ENCODE results near the gene DZIP1. TPM values are rescaled to one million over a fixed set of nuclear protein-coding genes. Genes with fewer than 3 reads are reported as not detected.
A peak's percentile ranks its signal among the peaks of the same experiment; 100 is the strongest.
"Not testable (repeated sequence)": the region's sequence is repeated elsewhere in the genome, so short reads cannot be mapped to it uniquely, and the experiment has no call there.

DZIP1 gene, protein sequence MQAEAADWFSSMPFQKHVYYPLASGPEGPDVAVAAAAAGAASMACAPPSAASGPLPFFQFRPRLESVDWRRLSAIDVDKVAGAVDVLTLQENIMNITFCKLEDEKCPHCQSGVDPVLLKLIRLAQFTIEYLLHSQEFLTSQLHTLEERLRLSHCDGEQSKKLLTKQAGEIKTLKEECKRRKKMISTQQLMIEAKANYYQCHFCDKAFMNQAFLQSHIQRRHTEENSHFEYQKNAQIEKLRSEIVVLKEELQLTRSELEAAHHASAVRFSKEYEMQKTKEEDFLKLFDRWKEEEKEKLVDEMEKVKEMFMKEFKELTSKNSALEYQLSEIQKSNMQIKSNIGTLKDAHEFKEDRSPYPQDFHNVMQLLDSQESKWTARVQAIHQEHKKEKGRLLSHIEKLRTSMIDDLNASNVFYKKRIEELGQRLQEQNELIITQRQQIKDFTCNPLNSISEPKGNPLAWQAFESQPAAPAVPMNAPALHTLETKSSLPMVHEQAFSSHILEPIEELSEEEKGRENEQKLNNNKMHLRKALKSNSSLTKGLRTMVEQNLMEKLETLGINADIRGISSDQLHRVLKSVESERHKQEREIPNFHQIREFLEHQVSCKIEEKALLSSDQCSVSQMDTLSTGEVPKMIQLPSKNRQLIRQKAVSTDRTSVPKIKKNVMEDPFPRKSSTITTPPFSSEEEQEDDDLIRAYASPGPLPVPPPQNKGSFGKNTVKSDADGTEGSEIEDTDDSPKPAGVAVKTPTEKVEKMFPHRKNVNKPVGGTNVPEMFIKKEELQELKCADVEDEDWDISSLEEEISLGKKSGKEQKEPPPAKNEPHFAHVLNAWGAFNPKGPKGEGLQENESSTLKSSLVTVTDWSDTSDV
- 10 to 100 TPM in 11 of 12 donors, not detected in 1; 14.0 to 38.1 (median 29.2) TPM for polyA plus RNA-seq (ENCODE audit: insufficient read length in 12 of 12)
- long read RNA-seq, donor 1, result 0 reads
- long read RNA-seq, donor 2, result 0 reads
- long read RNA-seq, donor 3, partial matches to known transcripts, result 0 of 3 reads
- long read RNA-seq, donor 3, other reads (novel, unspliced or antisense), result 0 of 3 reads
- long read RNA-seq, donor 4, result 0 reads
- long read RNA-seq, donor 5, partial matches to known transcripts, result 37 of 39 reads
- long read RNA-seq, donor 5, other reads (novel, unspliced or antisense), result 0 of 39 reads
- long read RNA-seq, donor 6, partial matches to known transcripts, result 18 of 18 reads
- long read RNA-seq, donor 6, other reads (novel, unspliced or antisense), result 0 of 18 reads
- long read RNA-seq, donor 7, partial matches to known transcripts, result 17 of 17 reads
- long read RNA-seq, donor 7, other reads (novel, unspliced or antisense), result 0 of 17 reads
- long read RNA-seq, donor 8, partial matches to known transcripts, result 19 of 21 reads
- long read RNA-seq, donor 8, other reads (novel, unspliced or antisense), result 0 of 21 reads
- long read RNA-seq, donor 9, partial matches to known transcripts, result 5 of 6 reads
- long read RNA-seq, donor 9, other reads (novel, unspliced or antisense), result 0 of 6 reads
- long read RNA-seq, donor 10, partial matches to known transcripts, result 13 of 14 reads
- long read RNA-seq, donor 10, other reads (novel, unspliced or antisense), result 0 of 14 reads
- long read RNA-seq, donor 11, partial matches to known transcripts, result 21 of 23 reads
- long read RNA-seq, donor 11, other reads (novel, unspliced or antisense), result 0 of 23 reads

DNA sequence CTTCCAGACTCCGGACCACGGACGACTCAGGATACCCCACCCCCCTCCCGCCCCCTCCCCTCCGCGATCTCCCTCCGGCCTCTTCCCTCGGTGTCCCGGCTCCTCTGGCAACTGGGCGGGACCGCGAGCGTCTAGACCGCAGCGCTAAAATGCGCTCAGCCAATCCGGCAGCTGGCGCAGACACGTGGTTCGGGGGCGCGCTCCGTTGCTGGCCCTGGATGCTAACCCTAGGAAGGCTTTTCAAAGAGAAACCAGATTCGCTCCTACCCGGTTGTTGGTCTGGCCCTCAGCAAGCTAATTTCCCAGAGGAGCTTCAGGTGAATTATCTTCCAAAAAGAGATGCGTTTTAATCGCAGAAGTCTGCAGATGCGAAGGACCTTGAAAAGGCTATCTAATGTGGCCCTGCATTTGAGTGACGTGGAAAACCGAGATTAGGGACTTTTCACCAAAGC is at the start of gene DZIP1:
Gene DZIP1 (minus strand): TSS at position 106 of the 452 bp plus-strand sequence. CDS start 2,677 bp downstream, outside the sequence.
- peak; percentile 88 for DNase-seq

DNA sequence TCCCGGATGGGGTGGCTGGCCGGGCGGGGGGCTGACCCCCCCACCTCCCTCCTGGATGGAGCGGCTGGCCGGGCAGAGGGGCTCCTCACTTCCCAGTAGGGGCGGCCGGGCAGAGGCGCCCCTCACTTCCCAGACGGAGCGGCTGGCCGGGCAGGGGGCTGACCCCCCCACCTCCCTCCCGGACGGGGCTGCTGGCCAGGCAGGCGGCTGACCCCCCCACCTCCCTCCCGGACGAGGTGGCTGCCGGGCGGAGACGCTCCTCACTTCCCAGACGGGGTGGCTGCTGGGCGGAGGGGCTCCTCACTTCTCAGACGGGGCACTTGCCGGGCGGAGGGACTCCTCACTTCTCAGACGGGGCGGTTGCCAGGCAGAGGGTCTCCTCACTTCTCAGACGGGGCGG is 46.5 kb upstream of the DZIP1 start:
- DNase-seq, result not testable (repeated sequence)

DNA sequence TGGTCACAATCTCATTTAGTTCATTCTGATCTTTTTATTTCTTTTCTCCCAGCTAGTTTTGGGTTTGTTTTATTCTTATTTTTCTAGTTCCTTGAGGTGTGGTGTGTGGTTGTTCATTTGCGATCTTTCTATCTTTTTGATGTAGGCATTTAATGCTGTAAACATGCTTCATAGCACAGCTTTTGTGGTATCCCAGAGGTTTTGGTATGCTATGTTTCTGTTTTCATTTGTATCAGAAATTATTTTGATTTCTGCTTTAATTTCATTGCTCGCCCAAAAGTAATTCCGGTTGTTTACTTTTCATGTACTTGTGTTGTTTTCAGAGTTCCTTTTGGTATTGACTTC is 45.0 kb upstream of the DZIP1 start:
- no peak for DNase-seq

DNA sequence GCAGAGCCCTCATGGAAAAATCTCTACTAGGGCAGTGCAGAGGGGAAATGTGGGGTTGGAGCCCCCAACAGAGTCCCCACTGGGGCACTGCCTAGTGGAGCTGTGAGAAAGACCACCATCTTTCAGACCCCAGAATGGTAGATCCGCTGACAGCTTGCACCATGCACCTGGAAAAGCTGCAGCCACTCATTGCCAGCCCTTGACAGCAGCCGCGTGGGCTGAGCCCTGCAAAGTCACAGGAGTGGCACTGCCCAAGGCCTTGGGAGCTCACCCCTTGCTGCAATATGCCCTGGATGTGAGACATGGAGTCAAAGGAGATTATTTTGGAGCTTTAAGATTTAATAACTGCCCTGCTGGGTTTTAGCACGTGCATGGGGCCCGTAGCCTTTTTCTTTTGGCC is 40.5 kb upstream of the DZIP1 start:
- not testable (repeated sequence) for DNase-seq

DNA sequence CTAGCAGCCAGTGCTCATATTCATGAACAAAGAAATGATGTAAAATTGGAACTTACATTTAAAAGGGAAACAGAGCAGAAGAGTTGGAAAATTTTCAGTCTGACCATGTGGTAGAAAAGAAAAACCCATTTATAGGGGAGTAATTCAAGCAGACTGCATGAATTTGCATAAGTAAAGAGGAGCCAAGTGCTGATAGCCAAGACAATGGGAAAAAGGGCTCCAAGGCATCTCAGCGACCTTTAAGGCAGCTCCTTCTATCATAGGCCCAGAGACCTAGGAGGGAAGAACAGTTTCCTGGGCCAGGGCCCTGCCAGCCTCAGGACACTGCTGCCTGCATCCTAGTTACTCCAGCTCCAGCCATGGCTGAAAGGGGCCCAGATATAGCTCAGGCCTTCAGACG is 39.9 kb upstream of the DZIP1 start:
- no peak for DNase-seq

DNA sequence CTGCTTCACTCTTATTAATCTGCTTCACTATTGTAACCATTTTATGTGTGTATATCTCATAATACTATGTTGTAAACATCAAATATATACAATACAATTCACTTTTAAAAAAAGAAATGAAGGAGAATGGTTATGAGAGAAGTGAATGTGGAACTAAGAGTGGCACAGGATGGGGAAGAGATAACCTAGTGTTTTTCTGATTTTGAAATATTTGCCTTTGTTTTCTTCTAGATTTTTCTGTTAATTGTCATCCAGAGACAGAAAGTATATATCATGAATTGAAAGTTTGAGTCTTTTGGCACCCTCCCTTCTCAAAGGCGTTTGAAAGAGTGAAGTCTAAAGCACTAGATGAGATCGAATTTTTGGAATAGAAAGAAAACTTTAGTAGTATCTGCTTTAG is 35.2 kb upstream of the DZIP1 start:
- DNase-seq, result no peak

DNA sequence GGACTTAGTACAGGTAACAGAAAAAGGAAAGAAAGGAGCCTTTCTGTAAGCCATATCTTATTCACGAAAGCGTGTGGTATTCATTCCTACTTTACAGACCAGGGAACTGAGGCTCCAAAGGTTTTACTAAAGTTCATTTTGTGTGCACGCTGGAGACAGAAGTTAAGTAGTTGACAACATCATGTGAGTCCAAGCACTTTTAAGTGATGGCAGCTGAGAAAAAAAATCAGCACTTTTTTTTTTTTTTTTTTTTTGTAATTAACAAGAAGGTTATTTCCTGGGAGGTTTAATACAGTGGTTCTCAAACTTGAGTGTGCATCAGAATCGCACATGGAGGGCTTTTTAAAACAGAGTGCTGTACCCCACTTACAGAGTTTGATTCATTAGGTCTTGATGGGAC is 34.5 kb upstream of the DZIP1 start:
- no peak for DNase-seq

DNA sequence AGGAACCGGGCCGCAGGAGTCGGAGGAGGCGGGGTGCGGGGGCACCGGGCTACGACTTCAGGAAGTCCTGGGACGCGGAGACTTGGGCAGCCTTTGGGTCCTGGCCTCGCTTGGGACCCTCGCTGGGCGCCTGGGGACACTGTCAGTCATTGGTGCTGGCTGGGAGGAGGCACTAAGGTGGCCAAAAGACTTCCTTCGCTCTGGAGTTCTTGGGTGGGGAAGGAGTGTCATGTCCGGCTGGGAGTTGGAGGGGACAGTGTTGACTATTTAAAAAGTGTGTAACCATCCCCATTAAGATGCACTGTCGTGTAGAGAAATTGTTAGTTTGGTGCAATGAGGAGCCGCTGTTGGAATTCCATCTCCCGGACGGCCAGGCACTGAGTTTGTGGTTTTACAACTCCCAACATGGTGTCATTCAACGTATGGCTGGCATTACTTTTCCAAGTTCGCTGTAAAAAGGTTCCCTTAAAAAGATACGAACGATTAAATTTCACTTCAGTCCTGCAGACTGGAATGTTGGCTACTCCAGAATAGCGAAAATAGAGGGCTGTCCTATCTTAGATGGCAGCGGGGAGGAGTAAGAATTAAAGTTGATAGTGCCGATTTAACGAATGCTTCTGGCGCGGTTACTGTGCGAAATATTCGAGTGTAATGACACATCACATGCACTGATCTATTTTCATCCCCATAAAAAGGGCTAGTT is 33.2 kb upstream of the DZIP1 start:
- peak; percentile 34 for DNase-seq

DNA sequence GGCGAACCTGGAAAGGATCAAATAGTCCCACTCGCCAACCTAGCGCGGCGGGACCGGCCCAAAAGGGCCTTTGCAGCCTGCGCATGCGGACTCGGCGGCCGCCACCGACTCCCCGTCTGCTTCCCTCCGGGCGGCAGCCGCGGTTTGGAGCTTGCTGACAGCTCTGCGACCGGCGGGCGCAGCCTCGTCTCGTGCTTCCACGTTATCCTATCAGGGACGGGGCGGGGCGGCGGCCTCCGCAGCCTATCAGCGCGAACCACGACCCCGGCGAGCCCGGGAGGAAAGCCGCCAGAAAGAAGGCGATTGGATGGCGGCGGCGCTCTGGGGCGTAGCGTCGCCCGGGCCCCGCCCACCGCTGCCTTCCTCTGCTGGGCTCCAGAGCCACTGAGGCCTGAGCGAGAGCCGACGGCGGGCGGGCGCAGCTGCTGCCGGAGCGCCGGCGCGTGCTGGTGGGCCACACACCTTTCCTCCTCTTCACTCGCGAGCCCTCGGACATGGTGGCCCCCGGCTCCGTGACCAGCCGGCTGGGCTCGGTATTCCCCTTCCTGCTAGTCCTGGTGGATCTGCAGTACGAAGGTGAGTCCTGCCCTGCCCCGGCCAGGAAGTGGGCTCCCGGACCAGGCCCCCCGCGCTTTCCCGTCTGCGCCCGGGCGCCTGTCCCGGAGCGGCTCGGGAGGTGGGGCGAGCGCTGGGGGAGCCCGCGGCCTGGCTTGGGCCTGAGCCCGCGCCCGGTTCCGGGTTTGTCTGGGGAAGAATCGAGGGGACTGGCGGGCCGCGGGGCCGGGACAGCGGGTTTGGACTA is 32.5 kb upstream of the DZIP1 start, which contains the start of gene DNAJC3:
Gene DNAJC3 (plus strand): TSS at position 378 of the 802 bp plus-strand sequence. CDS start 117 bp downstream, at position 495.
- DNase-seq, result peak; percentile 98

DNA sequence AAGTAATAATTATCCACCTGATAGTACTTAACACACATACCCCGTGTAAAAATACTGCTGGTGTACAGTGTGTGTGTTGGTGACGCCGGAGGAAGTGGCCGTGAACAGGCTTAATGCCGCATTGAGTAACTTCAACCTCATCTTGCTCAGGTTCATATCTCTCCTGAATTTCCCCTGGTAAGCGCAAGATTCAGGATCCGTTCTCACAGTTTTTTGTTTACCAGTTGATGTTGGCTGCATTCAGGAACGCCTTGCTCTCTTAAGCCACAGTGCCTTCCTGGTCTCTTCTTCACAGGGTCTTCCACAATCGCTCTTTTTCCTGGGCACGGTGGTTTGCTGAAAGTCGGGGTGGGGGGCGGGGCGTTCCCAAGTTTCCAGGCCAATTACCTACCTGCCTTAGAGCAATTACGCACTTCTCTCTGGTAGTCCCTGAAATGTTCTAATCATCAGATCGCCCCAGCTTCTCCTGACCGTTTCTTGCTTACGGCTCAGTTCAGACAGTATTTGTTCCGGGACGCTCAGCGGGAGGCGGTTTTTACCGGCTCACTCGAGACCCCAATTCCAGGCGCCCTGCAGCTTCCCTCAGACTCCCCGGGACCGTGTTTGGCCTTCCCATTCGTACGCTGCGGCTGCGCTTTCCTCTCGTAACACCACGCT is 31.7 kb upstream of the DZIP1 start:
- DNase-seq, result no peak

DNA sequence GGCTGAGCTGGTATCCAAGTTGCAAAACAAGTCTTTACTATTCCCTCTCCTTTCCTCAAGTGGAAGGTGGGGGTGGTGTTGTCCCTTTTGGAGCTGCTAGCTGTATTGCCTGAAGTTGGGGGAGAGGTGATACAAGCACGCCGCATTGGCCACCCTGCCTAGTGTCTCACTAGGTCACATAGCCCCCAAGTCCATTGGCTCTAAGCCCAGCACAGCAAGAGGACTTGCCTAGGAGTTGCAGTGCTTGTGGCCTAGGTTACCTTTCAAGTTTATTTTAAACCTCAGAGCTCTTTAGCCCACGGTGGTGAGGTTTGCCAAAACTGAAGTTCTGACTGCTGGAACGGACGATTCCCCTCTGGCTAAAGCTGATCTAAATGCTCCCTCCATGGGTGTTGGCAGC is 27.1 kb upstream of the DZIP1 start:
- no peak for DNase-seq

DNA sequence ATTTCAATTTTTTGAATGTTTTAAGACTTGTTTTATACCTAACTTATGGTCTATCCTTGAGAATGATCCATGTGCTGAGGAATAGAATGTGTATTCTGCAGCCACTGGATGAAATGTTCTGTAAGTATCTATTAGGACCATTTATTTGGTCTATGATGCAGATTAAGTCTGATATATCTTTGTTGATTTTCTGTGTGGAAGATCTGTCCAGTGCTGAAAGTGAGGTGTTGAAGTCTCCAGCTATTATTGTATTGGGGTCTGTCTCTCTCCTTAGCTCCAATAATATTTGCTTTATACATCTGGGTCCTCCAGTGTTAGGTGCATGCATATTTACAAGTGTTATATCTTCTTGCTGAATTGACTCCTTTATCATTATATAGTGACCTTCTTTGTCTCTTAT is 22.7 kb upstream of the DZIP1 start:
- DNase-seq, result not testable (repeated sequence)

DNA sequence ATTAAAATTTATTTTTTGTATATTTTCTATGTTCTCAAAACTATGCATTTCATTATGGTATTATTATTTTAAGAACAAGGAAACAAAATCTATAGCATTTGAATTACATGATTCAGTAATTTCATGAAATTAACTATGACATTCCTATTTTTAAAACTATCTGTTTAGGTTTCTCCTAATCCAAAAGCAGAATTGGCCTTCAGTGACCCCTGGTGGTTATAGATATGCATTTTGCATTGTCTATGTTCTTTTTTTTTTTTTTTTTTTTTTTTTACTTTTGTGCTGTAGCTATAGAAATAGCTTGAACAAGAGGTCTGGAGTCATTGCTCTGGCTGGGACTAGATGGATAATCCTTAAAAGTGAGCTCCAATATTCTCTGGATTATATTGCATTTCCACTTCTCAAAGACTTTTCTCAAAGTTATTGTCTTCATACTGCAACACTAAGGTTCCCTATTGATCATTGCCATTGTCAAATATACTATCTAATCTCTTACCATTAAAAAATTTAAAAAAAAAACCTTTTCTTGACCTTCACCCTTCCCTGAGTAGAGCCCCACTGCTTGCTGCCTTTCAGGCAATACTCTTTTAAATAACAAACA is 16.6 kb upstream of the DZIP1 start:
- DNase-seq, result peak; percentile 54

DNA sequence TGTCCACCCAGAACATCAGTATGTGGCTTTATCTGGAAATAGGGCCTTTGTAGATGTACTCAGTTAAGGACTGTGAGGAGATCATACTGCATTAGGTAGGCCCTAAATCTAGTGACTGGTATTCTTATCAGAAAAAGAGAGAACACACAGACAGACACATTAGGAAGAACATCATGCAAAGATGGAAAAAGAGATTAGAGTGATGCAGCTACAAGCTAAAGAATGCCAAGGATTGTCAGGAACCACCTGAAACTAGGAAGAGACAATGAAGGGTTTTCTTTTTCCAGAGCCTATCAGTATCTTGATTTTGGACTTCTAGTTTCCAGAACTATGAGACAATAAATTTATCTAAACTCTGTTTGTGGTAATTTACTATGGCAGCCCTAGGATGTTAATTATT is 15.0 kb upstream of the DZIP1 start:
- no peak for DNase-seq

DNA sequence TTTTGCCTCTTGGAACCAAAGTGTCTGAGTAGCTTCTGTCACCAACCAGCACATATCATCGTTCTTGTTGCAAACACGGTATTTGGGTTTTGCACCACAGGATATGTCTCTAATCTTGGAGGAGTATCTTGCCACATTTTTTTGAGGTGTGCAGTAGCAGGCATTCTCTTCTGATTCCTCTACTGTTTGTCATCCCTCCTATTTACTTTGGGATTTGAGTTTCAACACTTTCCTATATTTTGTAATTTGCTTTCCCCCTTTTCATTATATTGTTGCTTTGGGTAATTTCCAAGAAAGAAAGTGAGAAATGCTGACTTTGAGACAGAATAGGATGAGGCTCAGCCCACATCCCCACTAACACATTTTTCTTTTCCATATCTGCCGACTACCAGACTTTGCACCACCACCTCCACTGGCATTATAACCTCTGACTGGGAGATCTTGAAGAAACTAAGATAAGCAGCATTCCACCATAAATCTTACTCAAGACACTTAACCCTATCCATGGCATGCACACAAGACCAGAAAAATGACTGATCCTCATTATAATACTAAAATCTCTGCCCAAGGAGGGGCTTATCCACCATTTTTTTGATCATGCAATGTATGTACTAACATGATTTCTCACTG is 12.0 kb upstream of the DZIP1 start:
- no peak for DNase-seq

DNA sequence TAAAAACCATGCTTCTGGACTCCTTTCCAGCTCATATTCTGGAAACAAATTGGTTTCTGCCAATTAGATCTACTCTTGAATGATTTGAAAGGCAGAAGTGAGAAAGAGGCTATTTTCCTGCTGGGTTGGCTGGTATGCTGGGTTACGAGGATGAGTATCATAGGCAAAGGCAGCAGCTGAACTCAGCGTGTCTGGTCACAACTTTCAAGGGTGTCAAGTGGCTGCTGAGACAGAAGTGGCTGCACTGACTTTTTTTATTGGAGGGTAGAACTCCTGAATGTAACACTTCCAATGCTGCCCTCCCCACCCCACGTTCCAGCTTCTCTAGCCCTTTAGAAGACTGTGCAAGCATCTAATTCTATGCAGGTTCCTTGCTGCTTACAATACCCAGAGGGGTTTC is 8.3 kb upstream of the DZIP1 start:
- DNase-seq, result no peak

DNA sequence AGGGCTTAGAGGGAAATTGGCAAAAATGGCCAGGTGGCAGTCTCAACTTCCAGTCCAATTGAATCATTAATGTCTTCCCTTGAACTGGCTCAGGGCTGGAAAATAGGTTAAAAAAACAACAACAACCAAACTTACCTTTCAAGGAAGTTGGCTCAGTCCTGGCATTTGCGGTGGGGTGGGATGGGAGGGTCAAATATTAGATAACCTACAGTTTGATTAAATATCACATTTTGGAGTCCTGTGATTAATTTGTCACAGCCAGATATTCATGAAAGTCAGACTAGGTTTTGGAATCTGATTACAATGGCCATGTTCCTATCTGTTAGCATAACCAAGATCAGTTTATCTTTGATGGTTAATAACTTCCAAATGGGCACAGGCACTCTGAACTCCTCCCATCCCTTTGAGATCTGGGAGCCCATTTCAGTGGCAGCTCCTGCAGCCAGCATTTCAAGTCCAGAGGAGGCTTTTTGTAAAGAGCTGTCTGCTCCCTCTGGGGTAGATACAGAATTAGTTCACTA is 7.8 kb upstream of the DZIP1 start:
- no peak for DNase-seq

DNA sequence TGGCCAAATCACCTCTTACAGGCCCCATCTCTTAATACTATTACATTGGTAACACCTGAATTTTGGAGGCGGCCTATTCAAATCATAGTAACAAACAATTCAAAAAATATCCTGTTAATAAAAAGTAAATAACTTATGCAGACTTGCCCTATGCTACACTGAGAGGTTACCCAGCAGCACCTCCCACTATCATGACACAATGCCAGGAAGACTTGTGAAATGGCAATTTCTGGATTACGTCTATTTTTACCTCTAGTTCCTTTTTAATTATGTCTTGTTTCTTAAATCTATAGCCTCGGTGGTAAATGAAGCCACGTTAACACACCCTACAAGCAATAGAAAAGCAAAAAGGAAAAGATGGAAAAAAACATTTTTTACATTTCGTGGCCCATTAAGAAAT is 6.2 kb upstream of the DZIP1 start:
- no peak for DNase-seq

All from muscle of arm (tissue), 14 donors.